Suprapubic skin (tissue), 4 donors: Measurements from ENCODE around the gene ITPKB. TPM values are rescaled to one million over a fixed set of nuclear protein-coding genes. Genes with fewer than 3 reads are reported as not detected.
"Not testable (repeated sequence)": the region's sequence is repeated elsewhere in the genome, so short reads cannot be mapped to it uniquely, and the experiment has no call there.

Source experiments
- DNase-seq, 2 donors: peaks; one replicate each; pipeline ENCODE4 v3.0.0-alpha.2; 2019; ENCODE audit warnings: low spot score in 2 of 2
- H3K27ac ChIP-seq: fragments of 200-600 bp; sonication (generic); one replicate; pipeline ENCODE4 v1.5.1; 2019
- H3K27me3 ChIP-seq: fragments of 200-600 bp; sonication (generic); one replicate; pipeline ENCODE4 v1.5.1; 2019
- H3K36me3 ChIP-seq: fragments of 200-600 bp; sonication (generic); one replicate; pipeline ENCODE4 v1.5.1; 2019
- H3K4me1 ChIP-seq: fragments of 200-600 bp; sonication (generic); one replicate; pipeline ENCODE4 v1.5.1; 2019
- H3K4me3 ChIP-seq: fragments of 200-600 bp; sonication (generic); one replicate; pipeline ENCODE4 v1.5.1; 2019; ENCODE audit warnings: mild to moderate bottlenecking
- H3K9me3 ChIP-seq: fragments of 200-600 bp; sonication (generic); one replicate; pipeline ENCODE4 v1.5.1; 2019
- CTCF ChIP-seq, 2 donors: fragments of 200-600 bp in 1 of 2; fragments of 450-650 bp in 1 of 2; sonication (generic) in 1 of 2; IDR thresholded peaks; one replicate each; pipeline ENCODE4 v1.5.1; 2016 to 2019; ENCODE audit warnings: antibody characterized with exemption in 2 of 2, mild to moderate bottlenecking in 1 of 2, moderate library complexity in 1 of 2
- EP300 ChIP-seq: sonication (generic); formaldehyde crosslinking; IDR thresholded peaks from one replicate; pipeline ENCODE4 v1.6.1; 2017; ENCODE audit warnings: antibody characterized with exemption
- POLR2A ChIP-seq, 2 donors: fragments of 450-650 bp; IDR thresholded peaks; one replicate each; pipeline ENCODE4 v1.6.1; 2017; ENCODE audit warnings: antibody characterized with exemption in 2 of 2, mild to moderate bottlenecking in 2 of 2, moderate library complexity in 2 of 2
- POLR2AphosphoS5 ChIP-seq, 3 donors: sonication (generic); formaldehyde crosslinking; IDR thresholded peaks; one replicate each; pipeline ENCODE4 v1.6.1; 2017; ENCODE audit warnings: antibody characterized with exemption in 3 of 3
- WGBS: methylation state at CpG from one replicate; pipeline ENCODE4 v1.1.5; 2018; 5-methylcytosine and 5-hydroxymethylcytosine counted together
- total RNA-seq, 4 donors: library from RNA; depleted of rRNA; stranded (reverse); fragments of >200 nt; gene quantifications; one replicate each; pipeline ENCODE4 v1.1.0, GENCODE V29; 2016

The ITPKB gene
- total RNA-seq, 4 donors from 2014 or later, result 31.0 to 39.0 (median 35.3) TPM

- 93% methylated on average over 7 of the region's 7 CpGs for WGBS
- H3K4me1 ChIP-seq, result no peaks in the 10 kb centered on the region
- DNase-seq, result no peak
- no peaks in the 10 kb centered on the region for H3K36me3 ChIP-seq
- H3K4me3 ChIP-seq, result no peak overlapping the region
- no peaks in the 10 kb centered on the region for H3K27me3 ChIP-seq
- no peak for TF ChIP-seq POLR2AphosphoS5 (IDR thresholded peaks at IDR 0.05)
- TF ChIP-seq POLR2A (IDR thresholded peaks at IDR 0.05), result no peak
- no peak for TF ChIP-seq EP300
- no peak for TF ChIP-seq CTCF (IDR thresholded peaks at IDR 0.05)
- no peaks in the 10 kb centered on the region for H3K9me3 ChIP-seq
- H3K27ac ChIP-seq, result no peak overlapping the region
These were observed 15.0 kb upstream of the ITPKB start for GRCh38 chr1:226754097-226754496.

- no peaks in the 10 kb centered on the region for H3K36me3 ChIP-seq
- WGBS, result 16% methylated on average over 3 of the region's 3 CpGs
- no peaks in the 10 kb centered on the region for H3K9me3 ChIP-seq
- DNase-seq, result no peak
- no peaks in the 10 kb centered on the region for H3K27me3 ChIP-seq
- no peak for TF ChIP-seq POLR2A (IDR thresholded peaks at IDR 0.05)
- H3K27ac ChIP-seq, result no peak overlapping the region
- H3K4me3 ChIP-seq, result no peak overlapping the region
- no peaks in the 10 kb centered on the region for H3K4me1 ChIP-seq
These were observed 12.6 kb upstream of the ITPKB start for GRCh38 chr1:226751703-226752102.

GRCh38 chr1:226751214-226751613, 12.1 kb upstream of the ITPKB start:
- Histone ChIP-seq H3K4me3 (no peak overlapping the region), H3K9me3 (no peaks in the 10 kb centered on the region), H3K27ac (no peak overlapping the region), H3K36me3 (no peaks in the 10 kb centered on the region), H3K27me3 (no peaks in the 10 kb centered on the region), H3K4me1 (no peaks in the 10 kb centered on the region)
- DNase-seq, result no peak
- 89% methylated on average over 2 of the region's 2 CpGs for WGBS
- TF ChIP-seq CTCF (IDR thresholded peaks at IDR 0.05) (no peak), POLR2AphosphoS5 (IDR thresholded peaks at IDR 0.05) (no peak), POLR2A (IDR thresholded peaks at IDR 0.05) (no peak)

GRCh38 chr1:226749467-226749866, 10.4 kb upstream of the ITPKB start:
- TF ChIP-seq EP300, result no peak
- no peak for TF ChIP-seq POLR2AphosphoS5 (IDR thresholded peaks at IDR 0.05)
- TF ChIP-seq POLR2A (IDR thresholded peaks at IDR 0.05), result no peak
- TF ChIP-seq CTCF (IDR thresholded peaks at IDR 0.05), result no peak
- Histone ChIP-seq H3K36me3 (no peaks in the 10 kb centered on the region), H3K27ac (no peak overlapping the region), H3K27me3 (no peaks in the 10 kb centered on the region), H3K9me3 (no peaks in the 10 kb centered on the region), H3K4me3 (no peak overlapping the region), H3K4me1 (no peaks in the 10 kb centered on the region)
- DNase-seq, result no peak
- WGBS, result 83% methylated on average over 11 of the region's 11 CpGs

- Histone ChIP-seq H3K27ac (no peak overlapping the region), H3K9me3 (no peaks in the 10 kb centered on the region), H3K27me3 (no peaks in the 10 kb centered on the region), H3K4me1 (no peaks in the 10 kb centered on the region), H3K36me3 (no peaks in the 10 kb centered on the region), H3K4me3 (no peak overlapping the region)
- WGBS, result 81% methylated on average over 4 of the region's 4 CpGs
- no peak for DNase-seq
- TF ChIP-seq POLR2A (IDR thresholded peaks at IDR 0.05) (no peak), CTCF (IDR thresholded peaks at IDR 0.05) (no peak), EP300 (no peak), POLR2AphosphoS5 (IDR thresholded peaks at IDR 0.05) (no peak)
These were observed 9.2 kb upstream of the ITPKB start for GRCh38 chr1:226748306-226748705.

GRCh38 chr1:226747519-226748263, 8.6 kb upstream of the ITPKB start:
- H3K4me1 ChIP-seq, H3K4me3 ChIP-seq, H3K9me3 ChIP-seq, H3K27ac ChIP-seq, H3K27me3 ChIP-seq, DNase-seq, H3K36me3 ChIP-seq: not testable (repeated sequence)
- WGBS, result 96% methylated on average over 17 of the region's 17 CpGs
